Duodenal mucosa (tissue), 2 donors: ENCODE data around the gene BDH1.
"Not testable (repeated sequence)": the region's sequence is repeated elsewhere in the genome, so short reads cannot be mapped to it uniquely, and the experiment has no call there.

Source experiments
- H3K27ac ChIP-seq: one replicate; pipeline ENCODE4 v1.7.0; 2013; ENCODE audit warnings: low read depth, low read length
- H3K27me3 ChIP-seq, 2 donors: one replicate each; pipeline ENCODE4 v1.7.0; 2013; ENCODE audit warnings: low read length in 2 of 2, control low read depth in 1 of 2; ENCODE audit not compliant: insufficient read depth in 2 of 2, control insufficient read depth in 1 of 2
- H3K36me3 ChIP-seq, 2 donors: one replicate each; pipeline ENCODE4 v1.7.0; 2013; ENCODE audit warnings: low read length in 2 of 2, control low read depth in 1 of 2; ENCODE audit not compliant: insufficient read depth in 2 of 2, control insufficient read depth in 1 of 2
- H3K4me1 ChIP-seq, 2 donors: one replicate each; pipeline ENCODE4 v1.7.0; 2013; ENCODE audit warnings: low read length in 2 of 2, control low read depth in 1 of 2; ENCODE audit not compliant: insufficient read depth in 2 of 2, control insufficient read depth in 1 of 2
- H3K4me3 ChIP-seq, 2 donors: one replicate each; pipeline ENCODE4 v1.7.0; 2013; ENCODE audit warnings: low read length in 2 of 2, low read depth in 1 of 2
- H3K9ac ChIP-seq, 2 donors: one replicate each; pipeline ENCODE4 v1.7.0; 2013; ENCODE audit warnings: low read length in 2 of 2, low read depth in 1 of 2
- H3K9me3 ChIP-seq, 2 donors: one replicate each; pipeline ENCODE4 v1.7.0; 2013; ENCODE audit warnings: low read length in 2 of 2, control low read depth in 1 of 2; ENCODE audit not compliant: control insufficient read depth in 1 of 2

The BDH1 gene

GRCh38 chr3:197593046-197593380 lies 37.2 kb upstream of the BDH1 start:
- no peaks in the 10 kb centered on the region for H3K9me3 ChIP-seq
- H3K4me3 ChIP-seq = no peak overlapping the region
- no peak overlapping the region for H3K9ac ChIP-seq
- no peak overlapping the region for H3K27ac ChIP-seq
- no peaks in the 10 kb centered on the region for H3K36me3 ChIP-seq
- no peaks in the 10 kb centered on the region for H3K27me3 ChIP-seq
- H3K4me1 ChIP-seq = peaks cover 25 to 36% of the 10 kb centered on the region in 2 donors

GRCh38 chr3:197592361-197593045 lies 36.7 kb upstream of the BDH1 start:
- Histone ChIP-seq H3K9me3 (no peaks in the 10 kb centered on the region), H3K4me1 (peaks cover 25 to 31% of the 10 kb centered on the region in 2 donors), H3K9ac (no peak overlapping the region), H3K27me3 (no peaks in the 10 kb centered on the region), H3K36me3 (no peaks in the 10 kb centered on the region), H3K4me3 (no peak overlapping the region), H3K27ac (no peak overlapping the region)

GRCh38 chr3:197591816-197592215 lies 36.0 kb upstream of the BDH1 start:
- Histone ChIP-seq H3K9ac (no peak overlapping the region), H3K36me3 (no peaks in the 10 kb centered on the region), H3K9me3 (no peaks in the 10 kb centered on the region), H3K27me3 (no peaks in the 10 kb centered on the region), H3K4me3 (no peak overlapping the region), H3K27ac (no peak overlapping the region), H3K4me1 (peaks cover 20 to 27% of the 10 kb centered on the region in 2 donors)

- no peaks in the 10 kb centered on the region for H3K9me3 ChIP-seq
These were observed 34.7 kb upstream of the BDH1 start for GRCh38 chr3:197590313-197590962.

GRCh38 chr3:197589545-197589944 lies 33.8 kb upstream of the BDH1 start:
- Histone ChIP-seq H3K27ac (no peak overlapping the region), H3K4me3 (no peak overlapping the region), H3K36me3 (no peaks in the 10 kb centered on the region), H3K4me1 (peaks cover 7 to 18% of the 10 kb centered on the region in 2 donors), H3K9me3 (no peaks in the 10 kb centered on the region), H3K27me3 (no peaks in the 10 kb centered on the region), H3K9ac (no peak overlapping the region)

More at GRCh38 chr3:197590313-197590962, 34.7 kb upstream of the BDH1 start:
- H3K36me3 ChIP-seq = no peaks in the 10 kb centered on the region
- peak overlapping the region in 1 of 2 donors; percentile 2 for H3K9ac ChIP-seq
- peak overlapping the region in 1 of 2 donors; percentile 38 for H3K4me3 ChIP-seq
- peak overlapping the region; percentile 82 for H3K27ac ChIP-seq
- peaks cover 9 to 20% of the 10 kb centered on the region in 2 donors for H3K4me1 ChIP-seq
- no peaks in the 10 kb centered on the region for H3K27me3 ChIP-seq

GRCh38 chr3:197586768-197587167 lies 31.0 kb upstream of the BDH1 start:
- H3K9ac ChIP-seq, H3K36me3 ChIP-seq, H3K9me3 ChIP-seq, H3K27me3 ChIP-seq, H3K27ac ChIP-seq: not testable (repeated sequence)
- peaks cover 7 to 17% of the 10 kb centered on the region in 2 donors for H3K4me1 ChIP-seq
- H3K4me3 ChIP-seq = peak overlapping the region in 1 of 2 donors; percentile 32

- Histone ChIP-seq H3K9me3 (no peaks in the 10 kb centered on the region), H3K4me1 (peaks cover 7 to 12% of the 10 kb centered on the region in 2 donors), H3K27me3 (no peaks in the 10 kb centered on the region), H3K27ac (no peak overlapping the region), H3K36me3 (no peaks in the 10 kb centered on the region), H3K9ac (no peak overlapping the region), H3K4me3 (no peak overlapping the region)
These were observed 30.4 kb upstream of the BDH1 start for GRCh38 chr3:197586181-197586580.

GRCh38 chr3:197584733-197585132 lies 29.0 kb upstream of the BDH1 start:
- no peaks in the 10 kb centered on the region for H3K36me3 ChIP-seq
- H3K27me3 ChIP-seq = no peaks in the 10 kb centered on the region
- H3K9ac ChIP-seq = no peak overlapping the region
- no peak overlapping the region for H3K4me3 ChIP-seq
- H3K9me3 ChIP-seq = no peaks in the 10 kb centered on the region
- H3K27ac ChIP-seq = no peak overlapping the region
- H3K4me1 ChIP-seq = peaks cover 4% of the 10 kb centered on the region in 2 donors

- no peak overlapping the region for H3K27ac ChIP-seq
These were observed 27.6 kb upstream of the BDH1 start for GRCh38 chr3:197583371-197583770.

GRCh38 chr3:197580253-197580691 lies 24.5 kb upstream of the BDH1 start:
- Histone ChIP-seq H3K4me1 (no peaks in the 10 kb centered on the region), H3K9me3 (no peaks in the 10 kb centered on the region), H3K9ac (no peak overlapping the region), H3K36me3 (no peaks in the 10 kb centered on the region), H3K27ac (no peak overlapping the region), H3K4me3 (no peak overlapping the region), H3K27me3 (no peaks in the 10 kb centered on the region)

More at GRCh38 chr3:197583371-197583770, 27.6 kb upstream of the BDH1 start:
- Histone ChIP-seq H3K9ac (no peak overlapping the region), H3K9me3 (no peaks in the 10 kb centered on the region), H3K4me3 (no peak overlapping the region), H3K4me1 (no peaks in the 10 kb centered on the region), H3K36me3 (no peaks in the 10 kb centered on the region), H3K27me3 (no peaks in the 10 kb centered on the region)
